ENCODE measurements around the gene APOB.

Gene APOB

GRCh38 chr2:20976527-20976926 is 67.3 kb downstream of the APOB start:
- no peak for DNase-seq (ENCODE audit: low read depth, low spot score)

- DNase-seq (ENCODE audit: low read depth, low spot score), result no peak
Measured at GRCh38 chr2:20972792-20973565, 70.9 kb downstream of the APOB start.

- no peak for DNase-seq (ENCODE audit: low read depth, low spot score)
Measured at GRCh38 chr2:20972110-20972509, 71.8 kb downstream of the APOB start.

GRCh38 chr2:20970068-20970467 is 73.8 kb downstream of the APOB start:
- DNase-seq (ENCODE audit: low read depth, low spot score), result no peak

GRCh38 chr2:20966061-20966595 is 77.7 kb downstream of the APOB start:
- DNase-seq (ENCODE audit: low read depth, low spot score), result no peak

GRCh38 chr2:20965221-20965620 is 78.7 kb downstream of the APOB start:
- no peak for DNase-seq (ENCODE audit: low read depth, low spot score)

GRCh38 chr2:20963867-20964266 is 80.0 kb downstream of the APOB start:
- DNase-seq (ENCODE audit: low read depth, low spot score), result no peak

GRCh38 chr2:20962939-20963557 is 80.8 kb downstream of the APOB start:
- DNase-seq (ENCODE audit: low read depth, low spot score), result peak; percentile 37

- no peak for DNase-seq (ENCODE audit: low read depth, low spot score)
Measured at GRCh38 chr2:20961858-20962257, 82.0 kb downstream of the APOB start.

- DNase-seq (ENCODE audit: low read depth, low spot score), result no peak
Measured at GRCh38 chr2:20960003-20960402, 83.9 kb downstream of the APOB start.

GRCh38 chr2:20959252-20959651 is 84.6 kb downstream of the APOB start:
- no peak for DNase-seq (ENCODE audit: low read depth, low spot score)

- no peak for DNase-seq (ENCODE audit: low read depth, low spot score)
Measured at GRCh38 chr2:20957788-20958525, 85.9 kb downstream of the APOB start.

- no peak for DNase-seq (ENCODE audit: low read depth, low spot score)
Measured at GRCh38 chr2:20955277-20956026, 88.4 kb downstream of the APOB start.

GRCh38 chr2:20953146-20953824 is 90.6 kb downstream of the APOB start:
- no peak for DNase-seq (ENCODE audit: low read depth, low spot score)
